Glutamatergic neuron (in vitro differentiated cells): Measurements from ENCODE around the gene ELOA2. TPM values are rescaled to one million over a fixed set of nuclear protein-coding genes. Genes with fewer than 3 reads are reported as not detected.
"Not testable (repeated sequence)": the region's sequence is repeated elsewhere in the genome, so short reads cannot be mapped to it uniquely, and the experiment has no call there.

Source experiments
- DNase-seq: peaks from one replicate; pipeline ENCODE4 v3.0.0; 2022
- H3K27ac Mint-ChIP-seq: one replicate; pipeline ENCODE4 v1.8.0; 2020; ENCODE audit warnings: mild to moderate bottlenecking, mixed read lengths, inconsistent platforms; ENCODE audit not compliant: unreplicated experiment
- H3K27me3 Mint-ChIP-seq: one replicate; pipeline ENCODE4 v1.8.0; 2020; ENCODE audit warnings: mild to moderate bottlenecking, moderate library complexity, mixed read lengths, inconsistent platforms; ENCODE audit not compliant: unreplicated experiment
- H3K36me3 Mint-ChIP-seq: one replicate; pipeline ENCODE4 v1.8.0; 2020; ENCODE audit warnings: mild to moderate bottlenecking, mixed read lengths, inconsistent platforms; ENCODE audit not compliant: unreplicated experiment
- H3K4me1 Mint-ChIP-seq: one replicate; pipeline ENCODE4 v1.8.0; 2020; ENCODE audit warnings: mild to moderate bottlenecking, low read depth, mixed read lengths, inconsistent platforms; ENCODE audit not compliant: unreplicated experiment
- H3K4me3 Mint-ChIP-seq: one replicate; pipeline ENCODE4 v1.8.0; 2020; ENCODE audit warnings: mild to moderate bottlenecking, mixed read lengths, inconsistent platforms; ENCODE audit not compliant: unreplicated experiment
- H3K9me3 Mint-ChIP-seq: one replicate; pipeline ENCODE4 v1.8.0; 2020; ENCODE audit warnings: mild to moderate bottlenecking, moderate library complexity, mixed read lengths, inconsistent platforms; ENCODE audit not compliant: unreplicated experiment
- total RNA-seq: library from RNA; stranded (reverse); fragmentation: NEBNext Ultra II Directional; extraction: Animal tissue kit (Norgen Biotek cat#: 25700); gene quantifications from one replicate; pipeline ENCODE4 v1.2.1, GENCODE V29; 2021; ENCODE audit not compliant: unreplicated experiment

The ELOA2 gene
- total RNA-seq, 1 donor from 2014 or later: not detected

DNA sequence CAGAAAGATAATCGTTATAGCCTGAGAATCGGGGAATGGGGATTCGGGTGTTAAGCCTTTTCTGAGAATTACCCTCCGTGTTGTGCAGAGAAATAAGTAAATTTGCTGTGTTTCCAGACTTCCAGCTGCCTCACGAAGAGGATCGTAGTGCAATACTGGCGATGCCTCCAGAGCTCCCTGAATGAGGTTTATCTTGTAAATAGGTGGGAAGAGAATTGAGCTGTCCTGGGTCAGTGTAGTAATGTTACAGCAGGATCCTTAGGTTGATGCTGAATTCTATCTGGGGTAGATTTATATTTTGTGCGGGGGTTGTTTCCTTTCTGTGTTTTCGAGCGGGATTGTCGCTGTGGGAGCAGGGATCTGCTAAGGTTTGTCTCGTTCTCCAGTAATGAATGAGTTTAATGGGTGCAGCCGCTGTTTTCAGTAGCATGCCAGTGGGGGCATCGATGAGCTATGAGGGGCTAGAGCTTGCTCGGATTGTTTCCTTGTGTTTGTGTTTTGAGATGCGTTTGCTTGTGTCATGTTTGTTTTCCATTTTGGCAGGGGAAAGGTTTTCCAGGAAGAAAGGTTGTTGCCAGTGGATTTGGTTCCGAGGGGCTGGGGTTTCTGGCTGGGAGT, 9.8 kb downstream of the ELOA2 start:
- not testable (repeated sequence) for H3K9me3 Mint-ChIP-seq, H3K27ac Mint-ChIP-seq, H3K4me1 Mint-ChIP-seq, H3K36me3 Mint-ChIP-seq, DNase-seq, H3K4me3 Mint-ChIP-seq, H3K27me3 Mint-ChIP-seq

- not testable (repeated sequence) for H3K9me3 Mint-ChIP-seq, H3K27me3 Mint-ChIP-seq, H3K27ac Mint-ChIP-seq, DNase-seq, H3K4me3 Mint-ChIP-seq, H3K36me3 Mint-ChIP-seq, H3K4me1 Mint-ChIP-seq
Measured at GRCh38 chr18:47023769-47024465, 11.5 kb downstream of the ELOA2 start.

- not testable (repeated sequence) for H3K36me3 Mint-ChIP-seq, H3K9me3 Mint-ChIP-seq, H3K27ac Mint-ChIP-seq, H3K27me3 Mint-ChIP-seq, DNase-seq, H3K4me1 Mint-ChIP-seq, H3K4me3 Mint-ChIP-seq
Measured at GRCh38 chr18:47022821-47023220, 12.6 kb downstream of the ELOA2 start.

GRCh38 chr18:47020757-47021156, 14.7 kb downstream of the ELOA2 start:
- not testable (repeated sequence) for DNase-seq, H3K27me3 Mint-ChIP-seq, H3K9me3 Mint-ChIP-seq, H3K36me3 Mint-ChIP-seq, H3K4me1 Mint-ChIP-seq, H3K27ac Mint-ChIP-seq, H3K4me3 Mint-ChIP-seq

DNA sequence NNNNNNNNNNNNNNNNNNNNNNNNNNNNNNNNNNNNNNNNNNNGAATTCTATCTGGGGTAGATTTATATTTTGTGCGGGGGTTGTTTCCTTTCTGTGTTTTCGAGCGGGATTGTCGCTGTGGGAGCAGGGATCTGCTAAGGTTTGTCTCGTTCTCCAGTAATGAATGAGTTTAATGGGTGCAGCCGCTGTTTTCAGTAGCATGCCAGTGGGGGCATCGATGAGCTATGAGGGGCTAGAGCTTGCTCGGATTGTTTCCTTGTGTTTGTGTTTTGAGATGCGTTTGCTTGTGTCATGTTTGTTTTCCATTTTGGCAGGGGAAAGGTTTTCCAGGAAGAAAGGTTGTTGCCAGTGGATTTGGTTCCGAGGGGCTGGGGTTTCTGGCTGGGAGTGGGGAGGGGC, 15.6 kb downstream of the ELOA2 start:
- not testable (repeated sequence) for H3K36me3 Mint-ChIP-seq, DNase-seq, H3K27ac Mint-ChIP-seq, H3K4me1 Mint-ChIP-seq, H3K9me3 Mint-ChIP-seq, H3K27me3 Mint-ChIP-seq, H3K4me3 Mint-ChIP-seq

Other genes starting within 250 kb of the ELOA2 start
- 24.5 TPM for gene PIAS2, start 118.1 kb downstream of the ELOA2 start, total RNA-seq
- 2.4 TPM for gene KATNAL2, start 118.0 kb downstream of the ELOA2 start, total RNA-seq
- 55.3 TPM for gene HDHD2, start 114.9 kb upstream of the ELOA2 start, total RNA-seq
- 9.8 TPM for gene IER3IP1, start 140.7 kb upstream of the ELOA2 start, total RNA-seq
- gene SKOR2, start 216.0 kb upstream of the ELOA2 start, total RNA-seq: 6.7 TPM